HG03342 (cell line): ENCODE results near the gene IGFBP4.

Experiments
- ATAC-seq: cut with Tn5 transposase; IDR thresholded peaks from one replicate; pipeline ENCODE4 v1.9.1; 2021; ENCODE audit warnings: mild to moderate bottlenecking, moderate library complexity; ENCODE audit not compliant: unreplicated experiment

Gene IGFBP4

DNA sequence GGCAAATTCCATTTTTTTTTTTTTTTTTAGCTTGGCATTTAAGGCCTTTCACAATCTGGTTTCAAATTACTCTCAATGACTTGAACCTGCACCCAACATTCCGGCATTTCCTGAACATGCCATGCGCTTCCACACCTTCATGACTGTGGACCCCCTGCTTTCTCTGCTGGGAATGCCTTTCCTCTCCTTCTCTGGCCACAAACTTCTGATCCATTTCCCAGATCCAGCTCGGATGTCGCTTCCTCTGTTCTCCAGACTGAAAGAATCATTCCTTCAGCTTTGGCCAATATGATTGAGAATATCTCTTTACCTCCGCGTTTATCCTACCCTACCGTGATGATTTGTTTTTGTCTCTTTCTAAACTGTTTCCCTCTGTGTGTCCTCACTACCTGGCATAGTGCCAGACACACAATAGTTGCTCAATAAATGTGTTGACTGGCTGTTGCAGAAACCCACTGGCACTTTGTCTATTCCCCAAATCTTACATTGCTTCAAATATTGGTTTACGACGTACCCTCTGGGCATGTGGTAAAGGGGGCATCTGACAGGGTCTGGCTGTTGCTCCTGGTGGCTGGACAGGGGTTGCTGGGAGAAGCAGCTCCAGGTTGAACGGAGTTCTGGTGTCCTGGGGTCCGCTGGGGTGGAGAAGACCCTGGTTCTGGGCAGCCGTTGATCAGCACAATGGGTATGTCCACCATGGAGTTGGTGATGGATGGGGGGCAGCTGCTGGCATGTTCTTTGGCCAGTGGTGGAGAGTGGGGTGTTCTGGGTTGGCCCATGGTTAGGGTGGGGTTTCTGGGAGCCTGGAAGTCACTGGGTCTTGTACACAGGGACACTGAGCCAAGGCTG, 43.5 kb downstream of the IGFBP4 start:
- ATAC-seq: no peak

- no peak for ATAC-seq
These were observed 44.2 kb downstream of the IGFBP4 start for GRCh38 chr17:40487371-40488020.

GRCh38 chr17:40490289-40490853, 47.1 kb downstream of the IGFBP4 start:
- no peak for ATAC-seq

DNA sequence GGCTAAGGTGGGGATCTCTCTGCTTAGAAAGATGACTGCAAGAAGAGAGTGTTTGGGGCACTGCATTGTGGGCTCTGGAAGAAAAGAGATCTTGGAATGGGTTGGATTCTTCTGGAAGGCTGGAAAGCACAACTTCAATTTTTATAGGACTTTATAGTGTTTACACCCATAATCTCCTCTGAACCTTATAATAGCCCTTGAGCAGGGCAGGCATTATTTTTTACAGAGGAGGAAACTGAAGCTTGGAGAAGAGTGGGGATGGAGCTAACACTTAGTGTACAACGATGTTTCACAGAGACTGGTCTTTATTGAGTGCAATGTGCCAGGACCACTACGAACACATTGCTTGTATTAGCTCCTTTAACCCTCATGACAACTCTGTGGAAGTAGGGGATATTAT, 47.7 kb downstream of the IGFBP4 start:
- ATAC-seq: no peak

DNA sequence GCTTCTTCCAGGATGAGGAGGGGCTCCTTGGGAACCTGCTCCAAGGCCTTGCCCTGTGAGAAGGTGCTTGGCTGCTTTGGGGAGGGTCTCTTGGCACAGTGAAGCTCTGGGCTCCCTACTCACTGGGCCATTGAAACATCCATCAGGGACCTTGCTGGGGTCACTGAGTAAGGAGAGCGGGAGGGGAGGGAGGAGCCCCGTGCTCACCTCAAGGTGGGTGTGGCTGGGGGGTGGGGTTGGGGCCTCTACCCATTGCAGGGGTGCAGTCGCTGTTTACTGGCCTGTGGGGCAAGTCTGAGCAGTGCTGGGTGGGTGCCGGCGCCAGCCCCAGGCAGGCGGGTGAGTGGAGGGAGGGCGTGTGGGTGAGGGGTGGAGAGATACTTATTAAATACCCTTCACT, 48.2 kb downstream of the IGFBP4 start:
- no peak for ATAC-seq

DNA sequence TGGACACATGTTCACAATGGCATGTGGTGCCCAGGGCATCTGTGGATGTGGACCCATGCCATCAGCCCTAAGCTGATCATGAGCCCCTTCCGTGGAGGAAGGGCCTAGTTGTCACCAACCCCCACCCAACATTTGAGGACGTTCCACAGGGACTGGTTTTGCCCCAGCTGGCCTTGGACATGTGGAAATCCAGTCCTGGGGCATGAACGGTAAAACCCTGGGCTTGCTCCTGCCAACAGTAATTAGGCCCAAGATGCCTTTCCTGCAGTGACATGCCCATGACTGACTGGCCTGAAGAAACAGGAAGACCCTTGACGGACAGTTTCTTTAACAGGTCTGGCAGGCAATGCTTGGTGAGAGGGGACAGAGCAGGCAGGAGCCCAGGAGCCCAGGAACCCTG, 50.4 kb downstream of the IGFBP4 start:
- no peak for ATAC-seq

- ATAC-seq: no peak
These were observed 51.9 kb downstream of the IGFBP4 start for GRCh38 chr17:40495140-40495539.

DNA sequence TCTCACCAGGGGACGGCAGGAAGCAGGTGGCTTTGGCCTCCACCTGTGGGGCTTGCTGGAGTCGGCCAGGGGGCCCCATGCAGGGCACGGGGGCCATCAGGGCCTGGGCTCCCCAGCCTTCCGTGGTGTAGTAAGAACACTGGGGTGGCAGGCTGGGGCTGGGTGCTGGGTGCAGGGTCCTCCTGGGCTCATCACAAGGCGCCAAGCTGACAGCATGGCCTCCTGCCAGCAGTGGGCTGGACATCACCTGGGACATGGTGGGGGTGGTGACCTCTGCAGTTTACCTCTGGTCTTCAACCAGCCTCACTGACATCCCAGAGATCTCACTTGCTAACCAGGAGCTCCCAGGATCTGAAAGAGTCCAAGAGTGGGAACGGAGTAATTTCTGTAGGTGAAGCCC, 52.9 kb downstream of the IGFBP4 start:
- no peak for ATAC-seq

- ATAC-seq: no peak
These were observed 53.6 kb downstream of the IGFBP4 start for GRCh38 chr17:40496634-40497420.

GRCh38 chr17:40497695-40498094, 54.4 kb downstream of the IGFBP4 start:
- no peak for ATAC-seq

DNA sequence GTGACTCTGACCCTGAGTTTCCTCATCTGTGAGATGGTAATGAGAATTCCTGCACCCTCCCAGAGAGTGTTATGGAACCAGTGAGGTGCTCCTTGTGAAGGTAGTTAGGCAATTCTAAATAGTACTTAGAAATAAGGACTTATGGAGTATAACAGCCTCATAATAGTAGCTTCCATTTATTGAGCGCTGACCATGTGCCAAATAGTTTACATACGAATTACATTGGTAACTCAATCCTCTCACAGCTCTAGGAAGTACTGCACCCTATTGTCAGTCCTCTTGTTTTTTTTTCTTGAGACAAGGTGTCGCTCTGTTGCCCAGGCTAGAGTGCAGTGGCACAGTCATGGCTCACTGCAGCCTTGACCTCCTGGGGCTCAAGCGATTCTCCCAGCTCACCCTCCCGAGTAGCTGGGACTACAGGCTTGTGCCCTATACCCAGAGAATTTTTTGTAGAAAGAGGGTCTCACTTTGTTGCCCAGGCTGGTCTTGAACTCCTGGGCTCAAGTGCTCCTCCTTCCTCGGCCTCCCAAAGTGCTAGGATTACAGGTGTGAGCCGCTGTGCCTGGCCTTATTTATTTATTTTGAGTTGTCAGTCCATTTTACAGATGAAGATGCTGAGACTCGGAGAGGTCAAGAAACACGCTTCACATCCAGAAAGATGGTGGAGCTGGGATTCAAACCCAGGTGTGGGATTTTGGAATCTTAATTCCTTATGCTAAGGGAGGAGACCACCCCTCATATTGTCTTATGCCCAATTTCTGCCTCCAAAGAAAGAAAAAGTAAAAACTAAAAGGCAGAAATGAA, 55.2 kb downstream of the IGFBP4 start:
- ATAC-seq: no peak

DNA sequence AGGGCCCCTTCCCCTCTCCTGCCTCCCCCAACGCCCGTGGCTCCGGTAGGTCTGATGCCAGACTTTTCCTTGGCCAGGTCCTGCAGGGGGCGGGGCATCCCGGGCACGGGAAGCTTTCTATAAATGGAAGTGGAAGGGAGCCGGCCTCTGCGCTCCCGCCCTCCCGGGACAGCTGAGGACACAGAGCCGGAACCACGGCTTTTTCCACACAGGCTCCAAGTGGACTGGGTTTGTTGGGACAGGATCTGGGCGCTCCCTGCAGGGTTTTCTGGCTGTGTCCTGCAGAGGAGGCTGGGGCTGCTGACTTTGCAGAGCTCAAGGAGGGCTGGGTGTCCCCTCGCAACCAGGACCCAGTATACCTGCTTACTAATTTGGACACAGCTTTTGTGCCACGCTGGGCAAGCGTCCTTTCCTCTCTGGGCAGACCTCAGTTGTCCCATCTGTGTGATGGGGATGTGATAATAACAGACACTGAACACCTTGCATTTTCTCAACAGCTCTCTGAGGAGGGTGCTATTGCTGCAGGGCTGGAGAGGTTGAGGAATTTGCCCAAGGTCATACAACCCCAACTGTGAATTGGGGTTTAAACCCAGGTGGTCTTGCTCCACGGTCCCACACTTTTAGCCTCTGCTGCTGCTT, 56.4 kb downstream of the IGFBP4 start:
- ATAC-seq: no peak

DNA sequence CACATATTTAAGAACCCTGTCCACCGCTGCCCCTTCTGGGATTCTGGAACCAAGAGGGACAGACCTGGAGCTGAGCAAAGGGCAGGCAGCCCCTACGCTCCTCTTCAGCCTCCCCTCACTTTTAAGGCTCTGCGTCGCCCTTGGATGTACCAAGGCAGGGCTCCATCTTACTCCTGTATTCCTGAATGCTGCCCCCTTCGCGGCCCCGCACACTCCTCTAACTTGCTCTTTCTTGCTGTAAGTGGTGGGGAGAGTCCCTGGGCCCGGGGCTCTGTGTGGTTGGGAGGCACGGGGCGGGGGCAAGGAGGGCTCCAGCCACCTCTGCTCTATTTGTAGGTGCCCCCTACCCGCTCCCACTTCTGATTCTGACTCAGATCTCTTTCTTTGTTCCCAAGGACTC, 56.9 kb downstream of the IGFBP4 start:
- no peak for ATAC-seq

GRCh38 chr17:40500709-40501108, 57.5 kb downstream of the IGFBP4 start:
- no peak for ATAC-seq

- no peak for ATAC-seq
These were observed 58.3 kb downstream of the IGFBP4 start, which contains the start of gene TNS4 for GRCh38 chr17:40501499-40501911. Gene TNS4, minus strand, starts transcription at chr17:40501623. Its CDS starts 5,198 bp downstream, at chr17:40496425.

DNA sequence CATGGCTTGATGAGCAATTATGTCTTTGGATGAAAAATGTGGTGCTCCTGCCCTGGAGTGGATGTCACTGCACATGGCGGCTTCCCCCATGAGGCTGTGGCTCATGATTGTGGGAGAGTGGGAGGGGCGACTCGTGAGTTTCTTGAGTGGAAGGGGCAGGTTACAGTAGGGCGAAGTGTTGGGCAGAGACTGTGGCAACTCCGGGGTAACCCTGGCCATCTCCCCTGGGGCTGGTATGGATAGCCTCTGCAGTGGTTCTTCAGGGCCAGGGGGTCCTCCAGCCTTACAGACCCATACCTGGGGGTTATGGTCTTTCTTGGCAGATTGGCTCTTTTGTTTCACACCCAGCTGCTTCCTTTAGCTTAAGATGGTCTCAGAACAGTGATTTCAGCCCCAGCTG, 59.5 kb downstream of the IGFBP4 start:
- no peak for ATAC-seq

DNA sequence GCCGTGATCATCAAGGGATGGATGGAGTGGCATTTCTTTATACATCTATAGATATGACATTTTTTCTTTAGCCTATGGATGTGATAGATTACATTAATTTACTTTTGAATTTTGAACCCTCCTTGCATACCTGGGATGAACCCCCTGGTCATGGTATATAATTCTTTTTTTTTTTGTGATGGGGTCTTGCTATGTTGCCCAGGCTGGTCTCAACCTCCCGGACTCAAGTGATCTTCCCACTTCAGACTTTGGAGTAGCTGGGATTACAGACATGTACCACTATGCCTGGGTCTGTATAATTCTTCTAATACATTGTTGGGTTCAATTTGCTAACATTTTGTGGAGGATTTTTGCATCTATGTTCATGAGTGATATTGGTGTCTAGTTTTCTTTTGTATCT, 59.9 kb downstream of the IGFBP4 start:
- no peak for ATAC-seq

GRCh38 chr17:40506786-40507185, 63.5 kb downstream of the IGFBP4 start:
- ATAC-seq: no peak
